Kidney capillary endothelial cell (primary cell): ENCODE measurements around the gene ANXA6.
A peak's percentile ranks its signal among the peaks of the same experiment; 100 is the strongest.

Experiments used
- DNase-seq: peaks from one replicate; pipeline ENCODE4 v3.0.0-alpha.2; 2018; ENCODE audit warnings: low spot score

ANXA6 gene

GRCh38 chr5:151128817-151129216 is 28.8 kb downstream of the ANXA6 start:
- no peak for DNase-seq

GRCh38 chr5:151127926-151128325 is 29.7 kb downstream of the ANXA6 start:
- no peak for DNase-seq

GRCh38 chr5:151126199-151126645 is 31.4 kb downstream of the ANXA6 start:
- DNase-seq: peak; percentile 71

GRCh38 chr5:151125421-151125820 is 32.2 kb downstream of the ANXA6 start:
- DNase-seq: no peak

- DNase-seq: no peak
Measured at GRCh38 chr5:151123897-151124751, 33.5 kb downstream of the ANXA6 start.

GRCh38 chr5:151122828-151123227 is 34.8 kb downstream of the ANXA6 start:
- DNase-seq: no peak

- no peak for DNase-seq
Measured at GRCh38 chr5:151121665-151122064, 35.9 kb downstream of the ANXA6 start.

- no peak for DNase-seq
Measured at GRCh38 chr5:151121095-151121494, 36.5 kb downstream of the ANXA6 start.

GRCh38 chr5:151118913-151119575 is 38.5 kb downstream of the ANXA6 start:
- DNase-seq: no peak

- peak; percentile 50 for DNase-seq
Measured at GRCh38 chr5:151115272-151115905, 42.2 kb downstream of the ANXA6 start.

- no peak for DNase-seq
Measured at GRCh38 chr5:151113651-151114050, 43.9 kb downstream of the ANXA6 start.

GRCh38 chr5:151110992-151111391 is 46.6 kb downstream of the ANXA6 start:
- DNase-seq: no peak

GRCh38 chr5:151110122-151110681 is 47.4 kb downstream of the ANXA6 start:
- DNase-seq: no peak

- DNase-seq: no peak
Measured at GRCh38 chr5:151108566-151108965, 49.0 kb downstream of the ANXA6 start.

- no peak for DNase-seq
Measured at GRCh38 chr5:151107738-151108520, 49.6 kb downstream of the ANXA6 start.

- DNase-seq: no peak
Measured at GRCh38 chr5:151107084-151107483, 50.5 kb downstream of the ANXA6 start.

GRCh38 chr5:151106509-151106908 is 51.1 kb downstream of the ANXA6 start:
- DNase-seq: no peak

- no peak for DNase-seq
Measured at GRCh38 chr5:151106043-151106442, 51.5 kb downstream of the ANXA6 start.

GRCh38 chr5:151105561-151105960 is 52.0 kb downstream of the ANXA6 start:
- DNase-seq: no peak

- no peak for DNase-seq
Measured at GRCh38 chr5:151104795-151105194, 52.8 kb downstream of the ANXA6 start.

GRCh38 chr5:151101746-151102145 is 55.8 kb downstream of the ANXA6 start:
- no peak for DNase-seq

GRCh38 chr5:151101151-151101550 is 56.4 kb downstream of the ANXA6 start:
- no peak for DNase-seq
